HG03432 (cell line): ENCODE results near the gene ITPKC.

Experiments
- ATAC-seq: cut with Tn5 transposase; IDR thresholded peaks from one replicate; pipeline ENCODE4 v1.9.1; 2021; ENCODE audit warnings: mild to moderate bottlenecking, moderate library complexity; ENCODE audit not compliant: unreplicated experiment

The ITPKC gene

GRCh38 chr19:40739030-40739839 lies 22.3 kb downstream of the ITPKC start:
- ATAC-seq = no peak

GRCh38 chr19:40739871-40740703 lies 23.2 kb downstream of the ITPKC start:
- ATAC-seq = no peak

- ATAC-seq = no peak
Observed at GRCh38 chr19:40740747-40741146, 23.8 kb downstream of the ITPKC start.

GRCh38 chr19:40741527-40742390 lies 24.8 kb downstream of the ITPKC start:
- no peak for ATAC-seq

GRCh38 chr19:40742477-40742876 lies 25.6 kb downstream of the ITPKC start:
- no peak for ATAC-seq

- ATAC-seq = no peak
Observed at GRCh38 chr19:40742886-40743285, 26.0 kb downstream of the ITPKC start.

- no peak for ATAC-seq
Observed at GRCh38 chr19:40743926-40744325, 27.0 kb downstream of the ITPKC start.

GRCh38 chr19:40744554-40745401 lies 27.9 kb downstream of the ITPKC start:
- ATAC-seq = no peak

GRCh38 chr19:40745402-40745780 lies 28.5 kb downstream of the ITPKC start:
- ATAC-seq = no peak

GRCh38 chr19:40747536-40747935 lies 30.6 kb downstream of the ITPKC start:
- ATAC-seq = no peak

GRCh38 chr19:40750058-40750873 lies 33.4 kb downstream of the ITPKC start, which contains the start of gene ACTMAP:
ACTMAP (minus strand) TSS chr19:40750477; CDS start chr19:40749803, 674 bp downstream.
- peak; percentile 80 for ATAC-seq

GRCh38 chr19:40750874-40751537 lies 34.1 kb downstream of the ITPKC start, which contains the start of gene SNRPA:
SNRPA (plus strand) TSS chr19:40751203; CDS start chr19:40751409, 206 bp downstream.
- ATAC-seq = peak; percentile 63

- no peak for ATAC-seq
Observed at GRCh38 chr19:40752257-40752781, 35.4 kb downstream of the ITPKC start.

GRCh38 chr19:40754611-40755247 lies 37.8 kb downstream of the ITPKC start:
- no peak for ATAC-seq

- no peak for ATAC-seq
Observed at GRCh38 chr19:40755248-40755624, 38.3 kb downstream of the ITPKC start.

- ATAC-seq = no peak
Observed at GRCh38 chr19:40755791-40756190, 38.9 kb downstream of the ITPKC start.

GRCh38 chr19:40756502-40757110 lies 39.7 kb downstream of the ITPKC start:
- no peak for ATAC-seq
